C4-2B (cell line): Measurements from ENCODE around the gene ZNF277.

ENCODE experiments used
- CTCF ChIP-seq: fragments of 450-650 bp; conservative IDR thresholded peaks from 2 replicates; pipeline ENCODE4 v1.5.1; 2017; ENCODE audit warnings: mild to moderate bottlenecking
- ZFX ChIP-seq: fragments of 450-650 bp; IDR thresholded peaks from 2 replicates; pipeline ENCODE4 v1.6.1; 2017

- TF ChIP-seq CTCF: no peak
- no peak for TF ChIP-seq ZFX
Measured at GRCh38 chr7:112203365-112203739, 3.1 kb upstream of the ZNF277 start.
